ENCODE results near the gene CIAPIN1.
A peak's percentile ranks its signal among the peaks of the same experiment; 100 is the strongest.

CIAPIN1 gene

GRCh38 chr16:57447186-57447962 is at the start of gene CIAPIN1, which contains the start of gene COQ9:
Gene CIAPIN1 (minus strand): TSS chr16:57447385. CDS start chr16:57440928, 6,457 bp downstream.
Gene COQ9 (plus strand): TSS chr16:57447479. CDS start chr16:57447506, 27 bp downstream.
- peak; percentile 89 for DNase-seq (ENCODE audit: low spot score)

DNA sequence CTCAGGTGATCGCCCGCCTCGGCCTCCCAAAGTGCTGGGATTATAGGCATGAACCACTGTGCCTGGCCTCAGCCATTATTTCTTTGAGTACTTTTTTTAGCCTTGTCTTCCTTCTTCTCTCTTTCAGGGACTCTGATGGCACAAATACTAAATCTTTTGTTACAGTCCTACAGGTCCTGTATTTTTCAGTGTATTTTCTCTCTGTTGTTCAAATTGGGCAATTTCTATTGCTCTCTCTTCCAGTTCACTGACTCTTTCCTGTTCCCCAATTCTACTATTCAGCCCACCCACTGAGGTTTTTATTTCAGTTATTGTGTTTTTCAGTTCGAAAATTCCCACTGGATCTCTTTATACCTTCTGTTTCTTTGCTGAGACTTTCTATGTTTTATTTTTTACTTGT is 46.6 kb upstream of the CIAPIN1 start:
- no peak for DNase-seq (ENCODE audit: low spot score)

- DNase-seq (ENCODE audit: low spot score), result no peak
Measured at GRCh38 chr16:57489229-57489628, 42.0 kb upstream of the CIAPIN1 start.

- DNase-seq (ENCODE audit: low spot score), result no peak
Measured at GRCh38 chr16:57486858-57487834, 40.0 kb upstream of the CIAPIN1 start.

DNA sequence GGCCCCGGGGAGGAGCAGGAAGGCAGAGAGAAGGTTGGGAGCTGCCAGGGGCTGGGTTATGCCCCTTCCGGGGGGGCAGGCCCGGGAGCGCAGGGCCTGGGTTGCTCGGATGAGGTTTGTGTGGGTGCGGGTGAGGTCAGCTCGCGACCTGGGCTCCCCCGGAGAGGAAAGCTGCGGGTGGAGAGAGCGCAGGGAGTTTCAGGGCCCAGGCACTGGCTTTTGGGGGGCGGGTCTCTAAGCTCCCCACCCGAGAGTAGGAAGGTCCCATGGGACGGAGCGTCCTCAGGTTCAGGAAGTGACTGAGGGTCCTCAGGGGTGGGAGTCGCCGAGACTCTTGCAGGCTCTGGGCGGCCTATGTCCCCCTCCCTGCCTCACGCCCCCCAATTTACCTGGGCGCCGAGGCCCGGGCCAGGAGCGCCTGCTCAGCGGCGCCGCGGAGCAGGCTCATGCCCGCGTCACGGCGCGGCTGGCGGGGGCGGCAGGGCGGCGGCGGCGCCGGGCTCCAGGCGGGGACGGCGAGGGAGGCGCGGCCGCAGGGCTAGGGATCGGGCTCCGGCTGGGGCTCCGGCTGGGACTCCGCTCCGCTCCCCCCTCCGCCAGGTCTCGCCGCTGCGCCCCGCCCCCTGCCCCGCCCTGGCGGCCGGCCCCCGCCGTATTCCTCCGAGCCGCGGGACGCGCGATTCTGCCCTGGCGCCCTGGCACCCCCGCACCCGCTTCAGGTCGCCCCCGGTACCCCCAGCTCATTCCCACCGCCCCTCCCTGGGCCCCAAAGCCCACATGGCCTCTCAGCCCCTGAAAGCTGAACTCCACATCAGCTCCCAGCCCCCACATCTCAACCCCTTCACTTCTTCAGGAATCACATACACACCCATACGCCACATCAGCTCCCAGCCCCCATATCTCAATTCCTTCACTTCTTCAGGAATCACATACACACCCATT is 39.0 kb upstream of the CIAPIN1 start, which contains the start of gene DOK4:
Gene DOK4 (minus strand): TSS at position 578 of the 942 bp plus-strand sequence. CDS start 6,986 bp downstream, outside the sequence.
- DNase-seq (ENCODE audit: low spot score), result peak; percentile 50

GRCh38 chr16:57485091-57485915 is 38.1 kb upstream of the CIAPIN1 start:
- no peak for DNase-seq (ENCODE audit: low spot score)

DNA sequence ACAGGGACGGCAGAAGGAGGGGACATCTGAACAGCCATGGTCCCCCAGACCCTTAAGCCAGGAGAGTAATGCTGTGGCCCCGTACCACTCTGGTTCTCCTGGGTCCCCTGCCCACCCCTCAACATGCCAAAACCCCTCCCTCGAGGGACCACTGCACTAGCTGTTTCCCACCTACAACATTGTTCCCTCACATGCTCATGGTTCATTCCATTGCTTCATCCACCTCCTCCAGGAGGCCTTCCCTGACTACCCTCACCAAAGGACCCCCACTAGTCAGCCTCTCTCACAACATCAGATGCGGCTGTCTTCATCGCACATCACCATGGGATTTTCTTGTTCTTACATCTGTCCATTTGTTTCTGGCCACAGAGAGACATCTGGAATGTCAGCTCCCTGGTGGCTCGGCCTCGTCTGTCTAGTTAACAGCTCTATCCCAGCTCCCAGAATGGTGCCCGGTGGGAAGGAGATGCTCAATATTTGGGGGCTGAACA is 37.4 kb upstream of the CIAPIN1 start:
- no peak for DNase-seq (ENCODE audit: low spot score)

DNA sequence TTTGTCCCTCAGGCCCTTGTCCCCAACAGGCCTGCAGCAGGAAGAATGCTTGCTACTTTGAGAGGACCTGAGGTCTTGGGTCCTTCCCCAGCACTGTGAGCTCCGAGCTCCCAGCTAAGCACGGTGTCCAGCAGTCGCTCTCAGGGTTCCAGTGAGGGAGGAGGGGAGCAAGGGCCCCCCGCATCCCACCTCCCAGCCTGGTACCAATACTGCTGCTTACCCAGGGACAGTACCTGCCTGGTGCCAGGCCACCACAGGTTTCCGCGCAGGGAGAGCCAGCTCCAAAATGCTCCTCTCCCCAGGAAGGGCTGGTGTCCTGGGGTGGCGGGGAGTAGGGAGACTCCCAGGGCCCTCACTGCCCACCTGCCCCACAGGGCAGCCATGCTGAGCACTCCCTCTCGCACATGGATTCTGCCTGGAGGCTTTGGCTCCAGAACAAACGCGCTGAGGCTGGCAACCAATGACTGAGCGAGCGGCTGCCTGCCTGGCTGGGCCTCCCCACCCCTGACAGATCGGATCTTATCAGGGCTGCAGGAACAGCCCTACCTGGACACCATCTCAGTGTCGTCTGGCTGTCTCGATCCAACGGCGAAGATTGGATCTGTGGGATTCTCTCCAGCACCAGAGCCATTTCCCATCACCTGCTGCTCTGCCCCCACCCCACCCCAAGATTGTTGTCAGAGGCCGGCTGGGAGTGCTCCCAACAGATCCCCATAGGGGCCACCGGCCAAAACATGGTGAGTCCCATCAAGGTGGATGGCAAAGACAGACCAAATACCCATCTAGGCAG is 36.7 kb upstream of the CIAPIN1 start:
- no peak for DNase-seq (ENCODE audit: low spot score)

DNA sequence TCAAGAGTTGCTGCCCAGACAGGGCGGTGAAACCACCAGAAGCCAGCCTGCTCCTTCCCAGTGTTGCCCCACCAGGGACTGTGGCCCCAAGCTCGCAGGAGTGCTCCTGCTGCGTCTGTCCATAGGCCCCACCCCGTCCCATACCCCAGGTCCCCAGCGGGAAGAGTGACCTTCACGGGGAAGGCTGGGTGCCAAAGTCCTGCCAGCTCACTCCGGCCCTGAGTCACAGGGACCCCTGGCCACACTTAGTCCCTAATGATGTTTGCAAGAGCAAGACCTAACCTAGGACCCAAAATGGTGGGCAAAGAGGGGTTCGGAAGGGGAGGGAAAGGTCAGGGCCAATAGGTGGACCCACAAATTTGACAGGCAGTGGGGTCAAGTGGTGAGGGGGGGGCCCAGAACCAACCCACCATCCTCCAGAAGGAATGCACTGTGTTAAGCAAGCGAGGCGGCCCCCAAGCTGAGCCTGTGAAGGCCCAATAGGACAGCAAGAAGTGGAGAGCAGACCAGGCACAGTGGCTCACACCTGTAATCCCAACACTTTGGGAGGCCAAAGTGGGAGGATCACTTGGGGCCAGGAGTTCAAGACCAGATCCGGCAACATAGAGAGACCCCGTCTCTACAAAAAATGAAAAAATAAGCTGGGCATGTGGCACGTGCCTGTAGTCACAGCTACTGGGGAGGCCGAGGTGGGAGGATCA is 35.8 kb upstream of the CIAPIN1 start:
- DNase-seq (ENCODE audit: low spot score), result no peak

DNA sequence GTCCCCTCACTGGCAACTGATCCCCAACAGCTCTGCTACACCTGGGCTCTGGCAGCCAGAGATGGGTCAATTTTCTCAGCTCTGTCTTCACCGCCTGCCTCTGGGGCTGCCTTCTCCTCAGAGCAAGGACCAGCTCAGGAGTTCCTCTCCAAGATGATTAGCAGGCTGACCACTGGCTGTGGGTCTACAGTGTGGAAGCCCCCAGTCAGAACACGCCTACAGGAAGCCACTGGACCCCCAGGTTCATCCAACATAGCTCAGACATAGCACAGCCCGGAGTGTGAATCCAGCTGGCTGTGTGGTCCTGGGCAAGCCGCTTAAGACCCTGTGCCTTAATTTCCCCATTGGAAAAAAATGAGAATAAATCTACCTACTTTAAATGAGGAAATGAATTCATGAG is 34.2 kb upstream of the CIAPIN1 start:
- DNase-seq (ENCODE audit: low spot score), result no peak

- no peak for DNase-seq (ENCODE audit: low spot score)
Measured at GRCh38 chr16:57480754-57481230, 33.6 kb upstream of the CIAPIN1 start.

DNA sequence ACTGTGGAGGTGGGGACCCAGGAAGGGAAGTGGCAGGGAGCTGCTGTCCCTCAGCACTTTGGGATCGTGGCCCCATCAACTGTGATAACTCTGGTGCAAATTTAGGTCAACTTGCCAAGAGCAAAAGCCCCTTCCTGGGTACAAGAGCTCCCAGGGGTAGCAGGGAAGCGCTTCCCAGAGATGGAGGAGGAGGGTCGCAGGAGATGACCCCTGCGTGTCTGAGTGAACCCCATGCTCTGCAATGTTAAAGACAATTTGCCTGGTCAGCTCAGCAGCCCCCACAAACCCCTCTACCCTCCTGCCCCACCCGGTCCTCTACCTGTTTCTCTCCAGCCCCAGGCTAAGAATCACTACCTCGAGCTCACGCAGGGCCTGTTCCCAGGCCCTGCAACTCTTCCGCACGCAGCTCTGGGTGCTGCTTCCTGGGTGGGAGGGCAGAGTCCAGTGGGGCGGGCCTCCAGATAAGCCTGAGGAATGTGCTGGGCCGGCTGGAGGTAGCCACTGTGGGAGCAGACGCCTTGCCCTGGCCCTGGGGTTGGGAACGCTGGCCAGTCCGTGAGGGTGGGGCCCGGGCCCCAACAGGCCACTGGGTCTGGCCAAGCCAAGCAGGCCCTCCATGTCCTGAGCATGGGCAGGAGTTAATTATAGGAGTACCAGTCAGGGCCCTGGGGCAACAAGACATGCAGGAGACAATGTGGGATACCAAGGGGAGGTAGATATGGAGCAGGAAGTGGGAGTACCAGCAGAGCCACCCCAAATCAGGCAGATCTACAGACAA is 33.0 kb upstream of the CIAPIN1 start:
- DNase-seq (ENCODE audit: low spot score), result no peak

GRCh38 chr16:57479205-57479975 is 32.2 kb upstream of the CIAPIN1 start:
- DNase-seq (ENCODE audit: low spot score), result peak; percentile 41

DNA sequence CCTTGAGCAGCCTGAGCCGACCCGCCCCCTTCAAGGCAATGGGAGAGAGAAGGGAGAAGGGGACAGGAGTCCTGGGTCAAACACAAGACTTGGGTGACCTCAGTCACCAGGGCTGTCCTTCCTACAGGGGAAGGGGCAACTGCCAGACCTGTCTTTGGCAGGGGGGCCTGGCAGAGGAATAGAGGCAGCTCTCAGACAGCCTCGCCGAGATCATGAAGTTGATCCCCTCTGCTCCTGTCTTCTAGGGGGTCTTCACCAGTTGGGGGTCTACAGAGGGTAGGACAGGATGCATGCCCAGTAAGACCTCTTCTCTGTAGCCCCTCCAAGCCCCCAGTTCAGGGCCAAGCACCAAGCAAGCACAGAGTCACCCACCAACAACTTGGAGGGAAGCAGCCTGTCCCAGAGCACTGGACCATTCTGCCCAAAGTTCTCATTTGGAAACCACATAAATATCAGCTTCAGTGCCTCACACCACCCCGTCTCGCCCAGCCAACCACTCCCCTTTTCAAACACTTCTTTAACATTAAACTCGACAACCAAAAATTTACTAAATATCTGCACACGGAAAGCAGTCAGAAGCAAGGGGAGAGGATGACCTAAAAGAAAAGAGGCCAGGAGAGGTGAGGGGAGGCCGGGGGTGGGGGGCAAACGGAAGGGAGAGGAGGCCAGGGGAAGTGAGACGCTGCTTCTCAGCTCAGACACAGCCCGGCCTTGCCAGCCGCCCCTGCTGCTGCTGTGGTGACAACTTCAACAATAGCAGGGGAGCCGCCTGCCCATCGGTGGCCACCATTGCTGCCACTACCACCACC is 31.4 kb upstream of the CIAPIN1 start:
- no peak for DNase-seq (ENCODE audit: low spot score)

DNA sequence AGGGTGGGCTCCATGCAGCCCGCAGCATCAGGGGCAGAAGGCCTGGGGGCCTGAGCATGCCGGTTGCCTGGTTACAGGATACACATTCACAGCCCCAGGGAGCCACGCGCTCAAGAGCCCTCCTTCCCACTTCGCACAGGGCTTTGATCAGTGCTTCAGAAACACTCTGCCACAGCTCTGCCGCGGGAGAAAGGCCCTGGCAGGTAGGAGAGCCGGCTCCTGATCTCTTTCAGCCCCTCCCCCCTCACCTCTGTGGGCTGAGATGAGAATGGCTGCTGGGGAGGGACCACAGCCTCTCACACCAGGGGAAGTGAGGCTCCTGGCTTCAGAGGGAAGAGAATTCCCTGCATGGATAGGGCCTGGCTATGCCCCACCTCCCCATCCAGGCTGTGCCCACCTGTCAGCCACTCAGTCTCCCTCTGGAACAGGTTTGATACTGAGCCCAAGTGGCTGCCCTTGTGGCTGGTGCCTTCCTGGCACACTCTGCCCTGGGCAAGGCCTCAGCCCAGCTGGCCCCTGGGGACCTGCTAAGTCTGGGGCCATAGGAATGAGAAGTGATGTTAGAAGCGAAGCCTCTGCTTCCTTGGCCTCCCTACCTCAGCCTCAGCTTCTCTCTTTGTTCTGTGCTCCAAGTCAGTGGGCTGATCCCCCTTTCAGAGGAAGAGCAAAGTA is 30.5 kb upstream of the CIAPIN1 start:
- no peak for DNase-seq (ENCODE audit: low spot score)
